Measurements from ENCODE around the gene SCPEP1.

SCPEP1 gene

GRCh38 chr17:57037411-57037810, 59.5 kb downstream of the SCPEP1 start:
- no peak for DNase-seq

- no peak for DNase-seq
Observed at GRCh38 chr17:57038486-57038885, 60.6 kb downstream of the SCPEP1 start.

DNA sequence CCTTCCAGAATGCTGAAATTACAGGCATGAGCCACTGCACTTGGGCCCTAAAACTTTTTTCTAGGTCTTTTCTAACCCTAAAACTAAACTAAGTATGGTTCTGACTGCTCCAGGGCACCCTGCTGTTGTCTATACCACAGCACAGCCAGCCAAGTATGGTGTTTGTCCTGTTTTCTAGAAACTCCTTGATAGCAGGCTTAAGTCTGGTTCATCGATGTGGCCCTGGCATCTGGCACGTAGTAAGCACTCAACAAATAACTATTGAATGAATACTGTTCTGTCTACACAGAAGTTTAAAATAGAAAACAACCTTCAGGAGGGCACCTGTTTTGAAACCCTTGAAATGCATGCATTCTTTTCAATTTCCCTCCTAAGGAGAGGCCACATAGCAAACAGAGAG, 62.6 kb downstream of the SCPEP1 start:
- DNase-seq: no peak

DNA sequence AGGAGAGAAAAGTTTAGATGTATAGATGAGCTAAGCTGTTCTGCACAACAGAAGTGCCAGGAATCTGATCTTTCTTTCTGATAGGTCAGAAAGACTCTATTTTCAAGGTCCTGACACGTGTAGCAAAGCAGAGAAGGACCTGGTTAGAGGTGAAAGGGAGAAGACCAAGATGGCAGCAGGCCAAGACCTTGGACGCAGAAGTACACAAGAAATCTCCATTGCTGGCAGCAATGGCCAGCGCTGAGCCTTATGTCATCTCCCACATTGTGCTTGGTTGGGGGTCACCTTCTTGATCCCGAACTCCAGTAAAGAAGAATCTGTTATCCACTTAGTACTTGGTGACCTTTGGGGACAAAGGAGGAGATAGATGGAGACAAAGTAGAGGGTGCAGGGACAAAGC, 65.3 kb downstream of the SCPEP1 start:
- no peak for DNase-seq

- DNase-seq: no peak
Observed at GRCh38 chr17:57044976-57045867, 67.3 kb downstream of the SCPEP1 start.

GRCh38 chr17:57045868-57046704, 68.2 kb downstream of the SCPEP1 start:
- peak in 1 of 56 donors; percentile 5 for DNase-seq

DNA sequence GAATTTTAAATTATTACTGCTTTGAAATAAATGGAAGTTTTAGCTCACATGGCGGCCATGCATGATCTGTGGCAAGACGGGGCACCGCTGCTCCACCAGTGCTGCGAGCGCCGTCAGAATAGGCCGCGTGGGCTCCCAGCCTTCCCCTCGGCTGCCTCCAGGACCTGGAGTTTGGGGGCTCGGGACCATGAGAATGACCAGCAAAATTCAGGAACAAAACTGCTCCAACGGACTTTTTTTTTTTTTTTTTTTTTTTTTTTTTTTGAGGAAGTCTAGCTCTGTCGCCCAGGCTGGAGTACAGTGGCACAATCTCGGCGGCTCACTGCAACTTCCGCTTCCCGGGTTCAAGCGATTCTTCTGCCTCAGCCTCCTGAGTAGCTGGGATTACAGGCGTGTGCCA, 68.8 kb downstream of the SCPEP1 start:
- DNase-seq: no peak

DNA sequence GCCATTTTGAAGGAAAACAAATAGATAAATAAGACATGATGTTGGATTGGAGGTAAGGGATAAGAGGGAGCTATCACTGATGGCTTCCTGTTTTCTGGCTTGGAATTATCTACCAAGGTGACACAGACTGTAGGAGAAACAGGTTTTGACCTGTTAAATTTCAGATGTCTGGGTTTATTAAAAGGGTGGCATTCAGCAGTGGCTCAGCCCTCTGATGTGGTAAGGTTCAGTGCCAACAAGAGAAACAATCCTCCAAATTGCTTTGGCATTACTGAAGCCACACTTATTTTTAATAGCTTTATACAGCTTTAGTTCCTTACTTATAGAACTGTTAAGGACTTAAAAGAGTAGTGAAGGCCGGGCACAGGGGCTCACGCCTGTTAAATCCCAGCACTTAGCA, 70.2 kb downstream of the SCPEP1 start:
- DNase-seq: no peak

DNA sequence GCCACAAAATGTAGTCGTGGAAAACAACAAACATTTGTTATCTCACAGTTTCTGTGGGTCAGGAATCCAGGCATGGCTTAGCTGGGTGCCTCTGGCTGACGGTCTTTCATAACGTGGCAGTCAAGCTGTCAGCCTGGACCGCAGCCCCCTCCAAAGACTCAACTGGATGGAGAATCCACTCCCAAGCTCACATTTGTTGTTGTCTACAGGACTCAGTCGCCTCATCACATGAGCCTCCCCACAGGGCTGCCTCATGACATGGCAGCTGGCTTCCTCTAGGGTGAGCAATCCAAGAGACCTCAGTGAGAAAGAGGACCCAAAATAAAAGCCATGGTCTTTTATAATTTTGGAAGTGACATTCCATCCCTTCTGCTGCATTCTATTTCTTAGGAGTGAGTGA, 72.4 kb downstream of the SCPEP1 start:
- no peak for DNase-seq

GRCh38 chr17:57051886-57052361, 74.0 kb downstream of the SCPEP1 start:
- DNase-seq: no peak

All from nucleus accumbens (tissue), 56 donors.